GM23248 (cell line): ENCODE data around the gene WBP2. TPM values are rescaled to one million over a fixed set of nuclear protein-coding genes. Genes with fewer than 3 reads are reported as not detected.
"Not testable (repeated sequence)": the region's sequence is repeated elsewhere in the genome, so short reads cannot be mapped to it uniquely, and the experiment has no call there.

ENCODE experiments used
- DNase-seq: peaks from one replicate; pipeline ENCODE4 v3.0.0-alpha.2; 2015
- H2AFZ ChIP-seq: fragments of 200-600 bp; sonication (generic); 2 replicates; pipeline ENCODE4 v1.6.1; 2016; ENCODE audit warnings: antibody characterized with exemption
- H3F3A ChIP-seq: fragments of 200-600 bp; sonication (generic); 2 replicates; pipeline ENCODE4 v1.6.1; 2016; ENCODE audit warnings: mild to moderate bottlenecking, antibody characterized with exemption, mixed run types; ENCODE audit not compliant: insufficient read depth
- H3K27ac ChIP-seq: fragments of 200-600 bp; sonication (generic); 2 replicates; pipeline ENCODE4 v1.5.1; 2016; ENCODE audit warnings: mild to moderate bottlenecking
- H3K27me3 ChIP-seq: fragments of 200-600 bp; sonication (generic); replicated peaks from 2 replicates; pipeline ENCODE4 v1.6.1; 2016; ENCODE audit warnings: mild to moderate bottlenecking; ENCODE audit not compliant: insufficient read depth
- H3K36me3 ChIP-seq: fragments of 200-600 bp; sonication (generic); 2 replicates; pipeline ENCODE4 v1.6.1; 2016; ENCODE audit warnings: low read depth, mild to moderate bottlenecking
- H3K4me1 ChIP-seq: fragments of 200-600 bp; sonication (generic); 2 replicates; pipeline ENCODE4 v1.6.1; 2016; ENCODE audit warnings: mild to moderate bottlenecking; ENCODE audit not compliant: insufficient read depth
- H3K4me2 ChIP-seq: fragments of 200-600 bp; sonication (generic); one replicate; pipeline ENCODE4 v1.6.1; 2016; ENCODE audit warnings: mild to moderate bottlenecking; ENCODE audit not compliant: unreplicated experiment
- H3K4me3 ChIP-seq: fragments of 200-600 bp; sonication (generic); 2 replicates; pipeline ENCODE4 v1.5.1; 2016; ENCODE audit warnings: mild to moderate bottlenecking
- H3K79me2 ChIP-seq: fragments of 200-600 bp; sonication (generic); 2 replicates; pipeline ENCODE4 v1.6.1; 2016; ENCODE audit warnings: mild to moderate bottlenecking; ENCODE audit not compliant: insufficient read depth
- H3K9ac ChIP-seq: fragments of 200-600 bp; sonication (generic); 2 replicates; pipeline ENCODE4 v1.6.1; 2016; ENCODE audit warnings: mild to moderate bottlenecking
- H3K9me2 ChIP-seq: fragments of 200-600 bp; sonication (generic); 2 replicates; pipeline ENCODE4 v1.6.1; 2016; ENCODE audit warnings: mixed run types, mild to moderate bottlenecking, moderate library complexity; ENCODE audit not compliant: insufficient read depth
- H3K9me3 ChIP-seq: fragments of 200-600 bp; sonication (generic); one replicate; pipeline ENCODE4 v1.6.1; 2017; ENCODE audit warnings: low read depth
- H4K20me1 ChIP-seq: fragments of 200-600 bp; sonication (generic); 2 replicates; pipeline ENCODE4 v1.6.0; 2016; ENCODE audit not compliant: insufficient read depth
- EZH2 ChIP-seq: fragments of 200-600 bp; sonication (generic); IDR thresholded peaks from 2 replicates; pipeline ENCODE4 v1.6.1; 2018; ENCODE audit warnings: antibody characterized with exemption, mild to moderate bottlenecking; ENCODE audit not compliant: insufficient read depth, poor library complexity, severe bottlenecking
- EZH2phosphoT487 ChIP-seq: fragments of 200-600 bp; sonication (generic); IDR thresholded peaks from 2 replicates; pipeline ENCODE4 v1.6.1; 2018; ENCODE audit warnings: antibody characterized with exemption, moderate library complexity, mild to moderate bottlenecking, low read depth; ENCODE audit not compliant: insufficient read depth
- WGBS, 2 experiments: methylation state at CpG; one replicate each; pipeline ENCODE4 v1.1.6; 2015 to 2017; ENCODE audit warnings: low lambda C conversion rate in 2 of 2, low coverage in 1 of 2; ENCODE audit errors: missing lambda C conversion rate in 2 of 2; 5-methylcytosine and 5-hydroxymethylcytosine counted together
- in situ Hi-C: fragments of 300-500 bp; cut with MboI; formaldehyde crosslinking; loops from 2 replicates; pipeline ENCODE4 v1.15.0; 2020
- polyA plus RNA-seq: library from polyadenylated mRNA; unstranded; fragments of >200 nt; fragmentation: Nextera tagmentation; extraction: Ambion mirVana; gene quantifications from 2 replicates; pipeline ENCODE4 v1.2.1, GENCODE V29; 2016
- total RNA-seq: library from RNA; depleted of rRNA; stranded (reverse); fragments of >200 nt; shearing (Covaris generic); gene quantifications from 2 replicates; pipeline ENCODE4 v1.2.3, GENCODE V29; 2014

The WBP2 gene
- total and polyA plus RNA-seq, 2 experiments from 2014 or later = 17.4 to 59.4 TPM

- TF ChIP-seq EZH2 = no peak
- no peak for TF ChIP-seq EZH2phosphoT487
- peak overlapping the region; percentile 95 for H3K4me2 ChIP-seq
- peak overlapping the region; percentile 82 for H3K4me3 ChIP-seq
- H3K9me2 ChIP-seq = no peaks in the 10 kb centered on the region
- no peaks in the 10 kb centered on the region for H4K20me1 ChIP-seq
- peaks cover 18% of the 10 kb centered on the region for H3F3A ChIP-seq
- no peak for DNase-seq
- peak overlapping the region; percentile 25; the same call in 1 of the 2 replicates for H2AFZ ChIP-seq
- H3K9me3 ChIP-seq = no peaks in the 10 kb centered on the region
- peaks cover 8% of the 10 kb centered on the region; the same call in 1 of the 2 replicates for H3K79me2 ChIP-seq
- in situ Hi-C loops = no loop called here
- peak overlapping the region; percentile 86 for H3K9ac ChIP-seq
- peaks cover 12% of the 10 kb centered on the region for H3K36me3 ChIP-seq
- 1 to 2% methylated on average over 10 to 19 of the region's 19 CpGs for WGBS, 2 experiments
- peak overlapping the region; percentile 92 for H3K27ac ChIP-seq
- peaks cover 25% of the 10 kb centered on the region for H3K4me1 ChIP-seq
- no peaks in the 10 kb centered on the region for H3K27me3 ChIP-seq
Measured at GRCh38 chr17:75854881-75855309, 240 bp downstream of the WBP2 start.

DNA sequence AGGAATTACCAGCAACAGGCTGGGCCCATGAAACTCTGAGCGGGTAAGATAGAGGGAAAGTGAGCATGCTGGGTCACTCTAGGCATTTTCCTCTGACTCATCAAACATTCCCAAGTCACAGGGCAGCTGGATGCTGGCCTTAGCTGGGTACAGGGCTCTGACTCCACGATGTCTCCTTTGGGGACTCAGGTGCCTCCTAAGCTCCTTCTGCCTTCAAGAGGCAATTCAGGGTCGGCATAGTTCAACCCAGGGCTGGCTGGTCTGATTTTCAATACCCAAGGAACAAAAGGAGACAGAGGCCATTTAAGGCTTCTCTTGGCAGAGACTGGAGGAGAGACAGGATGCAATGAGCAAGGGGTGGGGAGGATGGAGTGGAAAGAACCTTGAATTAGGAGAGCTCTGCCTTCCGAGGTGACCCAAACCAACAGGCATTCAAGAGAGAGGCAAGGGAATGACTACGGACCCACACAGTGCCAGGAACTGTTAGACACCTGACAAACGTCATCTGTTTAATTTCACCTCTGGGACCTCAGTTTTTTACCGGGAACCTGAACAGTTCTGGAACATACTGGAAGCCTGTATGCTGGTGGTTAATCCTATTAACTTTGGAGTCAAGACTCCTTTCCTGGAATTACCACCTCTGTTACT is 910 bp downstream of the WBP2 start:
- H3K36me3 ChIP-seq = peaks cover 12% of the 10 kb centered on the region
- peak overlapping the region; percentile 25; the same call in 1 of the 2 replicates for H2AFZ ChIP-seq
- no peak for TF ChIP-seq EZH2
- TF ChIP-seq EZH2phosphoT487 = no peak
- no peaks in the 10 kb centered on the region for H3K9me3 ChIP-seq
- peaks cover 18% of the 10 kb centered on the region for H3F3A ChIP-seq
- H3K4me1 ChIP-seq = peaks cover 25% of the 10 kb centered on the region
- H3K4me2 ChIP-seq = peak overlapping the region; percentile 95
- peak; percentile 83 for DNase-seq
- peaks cover 8% of the 10 kb centered on the region; the same call in 1 of the 2 replicates for H3K79me2 ChIP-seq
- H3K27ac ChIP-seq = peak overlapping the region; percentile 92
- H3K4me3 ChIP-seq = peak overlapping the region; percentile 82
- no peaks in the 10 kb centered on the region for H4K20me1 ChIP-seq
- 38 to 42% methylated on average over 7 of the region's 7 CpGs for WGBS, 2 experiments
- H3K9me2 ChIP-seq = no peaks in the 10 kb centered on the region
- peak overlapping the region; percentile 86 for H3K9ac ChIP-seq
- in situ Hi-C loops = no loop called here
- no peaks in the 10 kb centered on the region for H3K27me3 ChIP-seq

DNA sequence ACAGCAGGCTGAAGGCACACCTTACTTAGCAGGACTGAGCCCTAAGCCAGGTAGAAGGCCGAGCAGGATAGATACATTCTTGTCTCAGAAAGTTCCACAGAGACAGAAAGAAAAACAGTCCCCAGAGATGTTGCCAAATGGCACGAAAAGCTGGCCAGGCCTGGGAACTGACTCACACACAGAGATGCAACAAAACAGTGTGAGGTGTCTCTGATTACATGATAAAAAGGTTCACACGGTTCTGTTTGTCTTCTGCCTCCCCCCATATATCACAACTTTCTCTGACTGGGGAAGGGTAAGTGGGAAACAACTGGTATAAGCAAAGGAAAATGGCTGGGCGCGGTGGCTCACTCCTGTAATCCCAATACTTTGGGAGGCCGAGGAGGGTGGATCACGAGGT is 1.7 kb downstream of the WBP2 start:
- H3K4me3 ChIP-seq = peak overlapping the region; percentile 82
- 58 to 60% methylated on average over 7 of the region's 7 CpGs for WGBS, 2 experiments
- H3K4me1 ChIP-seq = peaks cover 25% of the 10 kb centered on the region
- in situ Hi-C loops = no loop called here
- TF ChIP-seq EZH2phosphoT487 (no peak), EZH2 (no peak)
- H4K20me1 ChIP-seq = no peaks in the 10 kb centered on the region
- no peaks in the 10 kb centered on the region for H3K9me2 ChIP-seq
- DNase-seq = peak; percentile 87
- peak overlapping the region; percentile 92 for H3K27ac ChIP-seq
- H3K4me2 ChIP-seq = peak overlapping the region; percentile 95
- H3K9ac ChIP-seq = peak overlapping the region; percentile 86
- peaks cover 18% of the 10 kb centered on the region for H3F3A ChIP-seq
- peaks cover 8% of the 10 kb centered on the region; the same call in 1 of the 2 replicates for H3K79me2 ChIP-seq
- no peaks in the 10 kb centered on the region for H3K9me3 ChIP-seq
- no peaks in the 10 kb centered on the region for H3K27me3 ChIP-seq
- peaks cover 12% of the 10 kb centered on the region for H3K36me3 ChIP-seq
- H2AFZ ChIP-seq = no peak overlapping the region

- in situ Hi-C loops = not testable (repeated sequence)
Measured at GRCh38 chr17:75851693-75851991, 3.5 kb downstream of the WBP2 start.

More at GRCh38 chr17:75851693-75851991, 3.5 kb downstream of the WBP2 start:
- not testable (repeated sequence) for H3K4me2 ChIP-seq, H3K9ac ChIP-seq, H3K9me2 ChIP-seq, DNase-seq, H3K27me3 ChIP-seq, H3K27ac ChIP-seq, H3K79me2 ChIP-seq, H2AFZ ChIP-seq, H4K20me1 ChIP-seq, H3K4me3 ChIP-seq, H3K9me3 ChIP-seq
- Histone ChIP-seq H3K36me3 (peaks cover 12% of the 10 kb centered on the region), H3K4me1 (peaks cover 24% of the 10 kb centered on the region), H3F3A (peaks cover 18% of the 10 kb centered on the region)
- 97% methylated on average over 15 of the region's 15 CpGs for WGBS, 2 experiments
